Stomach smooth muscle (tissue), 2 donors: Measurements from ENCODE around the gene NDUFAF3.
A peak's percentile ranks its signal among the peaks of the same experiment; 100 is the strongest.

Experiments used
- H3K27ac ChIP-seq: one replicate; pipeline ENCODE4 v1.7.0; 2013; ENCODE audit warnings: mild to moderate bottlenecking, low read length, inconsistent platforms
- H3K27me3 ChIP-seq, 2 donors: one replicate each; pipeline ENCODE4 v1.7.0; 2013; ENCODE audit warnings: low read length in 2 of 2; ENCODE audit not compliant: insufficient read depth in 2 of 2, control insufficient read depth in 1 of 2
- H3K36me3 ChIP-seq, 2 donors: one replicate each; pipeline ENCODE4 v1.7.0; 2013; ENCODE audit warnings: low read length in 2 of 2; ENCODE audit not compliant: control insufficient read depth in 2 of 2, insufficient read depth in 2 of 2
- H3K4me1 ChIP-seq: one replicate; pipeline ENCODE4 v1.7.0; 2013; ENCODE audit warnings: low read length; ENCODE audit not compliant: control insufficient read depth, insufficient read depth
- H3K4me3 ChIP-seq, 2 donors: one replicate each; pipeline ENCODE4 v1.7.0; 2013; ENCODE audit warnings: low read length in 2 of 2
- H3K9ac ChIP-seq, 2 donors: one replicate each; pipeline ENCODE4 v1.7.0; 2013; ENCODE audit warnings: low read length in 2 of 2, mild to moderate bottlenecking in 1 of 2
- H3K9me3 ChIP-seq, 2 donors: one replicate each; pipeline ENCODE4 v1.7.0; 2013; ENCODE audit warnings: low read length in 2 of 2; ENCODE audit not compliant: control insufficient read depth in 2 of 2
- donor health status: healthy.
- donor health status: Pancreatic carcinoma.

The NDUFAF3 gene

GRCh38 chr3:49020330-49021212 lies 1.4 kb upstream of the NDUFAF3 start:
- no peaks in the 10 kb centered on the region for H3K9me3 ChIP-seq
- H3K9ac ChIP-seq, result peak overlapping the region; percentile 76 to 89
- H3K4me1 ChIP-seq, result peaks cover 51% of the 10 kb centered on the region
- H3K27me3 ChIP-seq, result no peaks in the 10 kb centered on the region
- peaks cover 29 to 32% of the 10 kb centered on the region in 2 donors for H3K36me3 ChIP-seq
- H3K4me3 ChIP-seq, result peak overlapping the region; percentile 71 to 95
- peak overlapping the region; percentile 98 for H3K27ac ChIP-seq

DNA sequence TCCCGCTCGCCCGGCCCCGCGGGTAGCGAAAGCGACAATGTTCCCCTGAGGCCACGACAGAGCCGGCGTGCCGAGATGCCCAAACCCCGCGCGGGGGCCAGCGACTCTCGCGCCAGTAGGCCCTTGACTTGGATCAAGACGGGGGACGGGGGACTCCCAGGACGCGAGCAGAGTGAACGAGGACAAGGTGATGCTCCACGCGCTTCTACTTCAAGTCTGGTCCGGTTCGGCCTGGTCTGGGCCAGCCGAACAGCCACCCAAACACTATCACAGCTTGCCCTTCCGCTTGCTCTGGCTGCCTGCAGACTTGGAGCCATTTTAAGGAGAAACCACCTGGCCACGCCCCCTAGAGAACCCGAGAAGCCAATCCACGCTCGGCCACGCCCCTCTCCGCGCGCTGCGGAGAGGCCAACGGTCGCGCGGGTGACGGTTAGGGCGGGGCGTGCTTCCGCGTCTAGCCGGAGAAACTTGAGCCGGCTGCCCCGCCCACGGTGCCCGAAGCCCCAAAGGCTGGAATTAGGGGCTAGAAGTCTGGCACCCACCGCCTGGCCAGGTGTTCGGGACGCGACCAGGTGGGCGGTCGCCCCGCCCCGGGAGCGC lies 608 bp upstream of the NDUFAF3 start:
- Histone ChIP-seq H3K4me1 (peaks cover 51% of the 10 kb centered on the region), H3K9ac (peak overlapping the region; percentile 76 to 95)

DNA sequence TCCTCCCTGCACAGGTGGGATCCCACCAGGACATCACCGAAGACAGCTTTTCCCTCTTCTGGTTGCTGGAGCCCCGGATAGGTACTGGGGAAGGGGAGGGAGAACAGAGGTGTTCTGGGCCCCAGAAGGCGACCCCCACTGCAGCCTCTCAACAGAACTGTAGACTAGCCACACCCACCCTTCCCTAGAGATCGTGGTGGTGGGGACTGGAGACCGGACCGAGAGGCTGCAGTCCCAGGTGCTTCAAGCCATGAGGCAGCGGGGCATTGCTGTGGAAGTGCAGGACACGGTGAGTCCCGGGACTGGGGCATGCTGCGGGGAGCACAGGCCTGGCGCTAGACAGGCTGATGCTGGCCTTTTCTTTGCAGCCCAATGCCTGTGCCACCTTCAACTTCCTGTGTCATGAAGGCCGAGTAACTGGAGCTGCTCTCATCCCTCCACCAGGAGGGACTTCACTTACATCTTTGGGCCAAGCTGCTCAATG lies 809 bp downstream of the NDUFAF3 start:
- Histone ChIP-seq H3K9me3 (no peaks in the 10 kb centered on the region), H3K36me3 (peaks cover 27 to 33% of the 10 kb centered on the region in 2 donors), H3K9ac (peak overlapping the region; percentile 76 to 95), H3K4me3 (peak overlapping the region; percentile 71 to 95), H3K27ac (peak overlapping the region; percentile 98), H3K27me3 (no peaks in the 10 kb centered on the region), H3K4me1 (peaks cover 40% of the 10 kb centered on the region)

More for the DNA sequence above, 608 bp upstream of the NDUFAF3 start:
- no peaks in the 10 kb centered on the region for H3K9me3 ChIP-seq
- H3K27me3 ChIP-seq, result no peaks in the 10 kb centered on the region
- H3K4me3 ChIP-seq, result peak overlapping the region; percentile 71 to 95
- H3K27ac ChIP-seq, result peak overlapping the region; percentile 98
- peaks cover 29% of the 10 kb centered on the region in 2 donors for H3K36me3 ChIP-seq

DNA sequence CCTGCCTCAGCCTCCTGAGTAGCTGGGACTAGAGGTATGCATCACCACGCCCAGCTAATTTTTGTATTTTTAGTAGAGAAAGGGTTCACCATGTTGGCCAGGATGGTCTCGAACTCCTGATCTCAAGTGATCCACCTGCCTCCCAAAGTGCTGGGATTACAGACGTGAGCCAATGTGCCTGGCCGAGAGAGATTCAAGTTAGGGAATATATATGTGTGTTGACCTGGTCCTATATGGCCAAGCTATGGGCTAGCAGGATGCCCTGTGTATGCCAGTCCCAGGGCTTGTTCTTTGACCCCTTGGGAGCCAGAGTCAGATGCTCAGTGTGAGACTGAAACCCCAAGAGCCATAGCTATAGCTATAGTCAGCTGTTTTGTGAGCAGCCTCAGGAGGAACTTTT lies 1.9 kb downstream of the NDUFAF3 start:
- H3K9me3 ChIP-seq, result no peaks in the 10 kb centered on the region
- peaks cover 36% of the 10 kb centered on the region for H3K4me1 ChIP-seq
- no peaks in the 10 kb centered on the region for H3K27me3 ChIP-seq
- H3K9ac ChIP-seq, result no peak overlapping the region
- no peak overlapping the region for H3K4me3 ChIP-seq
- H3K36me3 ChIP-seq, result peaks cover 27 to 33% of the 10 kb centered on the region in 2 donors
- no peak overlapping the region for H3K27ac ChIP-seq

- H3K9me3 ChIP-seq, result no peaks in the 10 kb centered on the region
- H3K4me1 ChIP-seq, result peaks cover 36% of the 10 kb centered on the region
- no peak overlapping the region for H3K9ac ChIP-seq
- no peak overlapping the region for H3K27ac ChIP-seq
- no peak overlapping the region for H3K4me3 ChIP-seq
- H3K27me3 ChIP-seq, result no peaks in the 10 kb centered on the region
- H3K36me3 ChIP-seq, result peaks cover 27 to 33% of the 10 kb centered on the region in 2 donors
These were observed 2.5 kb downstream of the NDUFAF3 start for GRCh38 chr3:49024449-49024848.

DNA sequence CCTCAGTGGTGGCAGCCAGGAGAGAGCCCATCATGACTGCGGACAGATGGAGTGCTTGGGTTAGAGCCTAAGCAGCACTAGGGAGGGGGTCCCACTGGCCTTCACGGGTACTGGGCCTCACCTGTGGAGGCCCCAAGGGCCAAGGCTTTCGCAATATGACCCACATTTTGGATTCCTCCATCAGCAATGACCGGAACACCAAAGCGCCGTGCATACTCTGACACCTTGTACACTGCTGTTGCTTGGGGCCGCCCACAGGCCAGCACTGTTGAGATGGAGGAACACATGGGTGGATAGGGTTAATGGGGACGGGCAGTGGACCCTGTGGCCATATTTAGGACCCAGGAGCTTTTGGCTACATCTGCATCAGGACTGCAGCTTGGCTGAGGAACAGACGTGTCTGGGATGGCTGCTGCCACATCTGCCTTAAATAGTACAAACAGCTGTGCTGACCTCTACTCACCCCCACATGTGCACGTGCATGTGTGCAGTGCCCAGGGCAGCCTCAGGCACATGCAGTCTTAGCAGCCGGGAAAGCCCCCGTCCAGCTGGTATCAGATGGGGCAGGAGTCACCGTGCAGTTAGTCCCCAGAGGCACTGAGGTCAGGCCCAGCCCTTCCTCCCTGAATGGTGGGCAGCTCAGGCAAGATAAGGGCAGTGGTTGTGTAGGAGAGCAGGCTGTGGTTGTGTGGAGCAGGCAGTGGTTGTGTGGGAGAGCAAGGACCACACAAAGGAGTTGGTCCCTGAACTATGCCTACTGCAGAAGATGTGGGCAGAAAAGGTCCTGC lies 3.3 kb downstream of the NDUFAF3 start:
- Histone ChIP-seq H3K36me3 (peaks cover 27 to 33% of the 10 kb centered on the region in 2 donors), H3K4me1 (peaks cover 33% of the 10 kb centered on the region), H3K27ac (no peak overlapping the region), H3K9me3 (no peaks in the 10 kb centered on the region), H3K9ac (no peak overlapping the region), H3K4me3 (no peak overlapping the region), H3K27me3 (no peaks in the 10 kb centered on the region)

DNA sequence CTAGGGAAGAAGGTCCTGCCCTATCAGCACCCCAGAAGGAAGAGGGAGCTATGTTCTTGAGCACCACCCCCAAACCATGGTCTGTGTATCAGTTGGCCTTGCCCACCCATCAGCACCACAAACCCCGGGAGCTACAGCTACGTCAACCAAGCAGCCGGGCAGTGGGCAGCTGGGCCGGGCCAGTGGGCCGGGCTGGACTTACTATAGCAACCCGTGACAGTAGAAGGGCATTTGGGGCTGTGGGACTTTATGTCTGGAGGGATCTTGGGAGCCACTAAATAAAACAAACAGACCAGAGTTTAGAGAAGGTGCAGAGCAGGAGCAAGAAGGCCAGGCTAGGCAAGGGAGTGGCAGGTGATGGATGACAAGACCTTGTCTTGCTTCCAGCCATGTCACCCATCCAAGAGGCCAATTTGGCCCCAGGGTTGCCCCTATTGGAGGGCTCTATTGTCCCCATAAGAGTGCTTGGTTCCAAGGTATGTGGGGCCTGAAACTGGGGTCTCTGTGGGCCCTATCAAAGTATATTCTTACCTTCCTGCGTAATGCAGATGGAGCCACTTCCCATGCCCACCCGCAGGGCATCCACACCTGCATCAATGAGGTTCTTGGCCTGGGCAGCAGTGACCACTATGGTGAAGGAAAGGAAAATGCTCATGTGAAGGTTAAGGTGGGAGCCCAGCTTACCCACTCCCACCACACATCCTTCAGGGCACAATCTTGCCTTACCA lies 4.0 kb downstream of the NDUFAF3 start:
- H3K9me3 ChIP-seq, result no peaks in the 10 kb centered on the region
- peaks cover 27 to 38% of the 10 kb centered on the region in 2 donors for H3K36me3 ChIP-seq
- no peak overlapping the region for H3K4me3 ChIP-seq
- H3K27ac ChIP-seq, result no peak overlapping the region
- H3K9ac ChIP-seq, result no peak overlapping the region
- peaks cover 26% of the 10 kb centered on the region for H3K4me1 ChIP-seq
- no peaks in the 10 kb centered on the region for H3K27me3 ChIP-seq

- Histone ChIP-seq H3K27me3 (no peaks in the 10 kb centered on the region), H3K4me3 (no peak overlapping the region), H3K9me3 (no peaks in the 10 kb centered on the region), H3K4me1 (peaks cover 23% of the 10 kb centered on the region), H3K9ac (no peak overlapping the region), H3K36me3 (peaks cover 30 to 40% of the 10 kb centered on the region in 2 donors), H3K27ac (no peak overlapping the region)
These were observed 4.6 kb downstream of the NDUFAF3 start for GRCh38 chr3:49026536-49026935.

- Histone ChIP-seq H3K4me3 (no peak overlapping the region), H3K36me3 (peaks cover 41 to 51% of the 10 kb centered on the region in 2 donors), H3K4me1 (peaks cover 23% of the 10 kb centered on the region), H3K27ac (peak overlapping the region; percentile 96), H3K27me3 (no peaks in the 10 kb centered on the region), H3K9ac (no peak overlapping the region), H3K9me3 (no peaks in the 10 kb centered on the region)
These were observed 5.7 kb downstream of the NDUFAF3 start for GRCh38 chr3:49027634-49028033.

GRCh38 chr3:49028298-49028672 lies 6.4 kb downstream of the NDUFAF3 start:
- Histone ChIP-seq H3K27me3 (no peaks in the 10 kb centered on the region), H3K27ac (peak overlapping the region; percentile 96), H3K36me3 (peaks cover 47 to 54% of the 10 kb centered on the region in 2 donors), H3K4me3 (peak overlapping the region; percentile 45 to 84), H3K9me3 (no peaks in the 10 kb centered on the region), H3K9ac (peak overlapping the region; percentile 87 to 96), H3K4me1 (peaks cover 19% of the 10 kb centered on the region)
